ENCODE data around the gene OR2V2. TPM values are rescaled to one million over a fixed set of nuclear protein-coding genes. Genes with fewer than 3 reads are reported as not detected.
A peak's percentile ranks its signal among the peaks of the same experiment; 100 is the strongest.
"Not testable (repeated sequence)": the region's sequence is repeated elsewhere in the genome, so short reads cannot be mapped to it uniquely, and the experiment has no call there.

Gene OR2V2
- total RNA-seq, 6 experiments from 2014 or later = not detected

DNA sequence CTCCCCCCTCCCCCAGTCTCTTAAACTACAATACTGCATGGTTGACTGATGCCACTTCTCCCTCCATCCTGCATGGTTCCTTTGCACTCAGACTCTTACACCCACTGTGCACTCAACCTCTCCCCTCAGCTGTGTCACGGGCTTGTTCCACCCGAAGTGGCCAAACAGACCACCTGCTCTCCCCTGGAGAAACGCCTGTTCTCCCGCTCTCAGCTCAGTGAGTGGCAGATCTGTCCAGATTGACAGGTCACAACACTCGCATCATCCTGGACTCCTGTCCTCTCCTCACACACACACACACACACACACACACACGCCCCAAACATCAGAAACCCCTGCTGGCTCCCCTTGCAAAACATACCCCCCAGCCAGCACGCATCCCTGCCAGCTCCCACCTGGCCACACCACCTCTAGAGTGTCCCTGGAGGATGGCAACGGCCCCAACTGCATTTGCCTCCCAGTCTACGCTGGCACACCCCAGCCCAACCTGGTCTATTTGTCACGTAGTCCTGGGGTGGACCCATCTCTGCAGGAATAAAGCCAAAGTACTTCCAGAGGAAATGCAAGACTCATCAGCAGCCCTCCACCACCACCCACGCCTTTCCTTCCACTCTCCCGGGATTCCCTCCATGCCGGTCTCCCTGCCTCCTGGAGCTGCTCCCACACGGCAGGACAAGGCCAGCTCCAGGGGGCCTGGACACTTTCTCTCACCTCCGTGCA lies 19.3 kb upstream of the OR2V2 start:
- TF ChIP-seq POLR2A (IDR thresholded peaks at IDR 0.05) = no peak
- TF ChIP-seq, protein P1, sequence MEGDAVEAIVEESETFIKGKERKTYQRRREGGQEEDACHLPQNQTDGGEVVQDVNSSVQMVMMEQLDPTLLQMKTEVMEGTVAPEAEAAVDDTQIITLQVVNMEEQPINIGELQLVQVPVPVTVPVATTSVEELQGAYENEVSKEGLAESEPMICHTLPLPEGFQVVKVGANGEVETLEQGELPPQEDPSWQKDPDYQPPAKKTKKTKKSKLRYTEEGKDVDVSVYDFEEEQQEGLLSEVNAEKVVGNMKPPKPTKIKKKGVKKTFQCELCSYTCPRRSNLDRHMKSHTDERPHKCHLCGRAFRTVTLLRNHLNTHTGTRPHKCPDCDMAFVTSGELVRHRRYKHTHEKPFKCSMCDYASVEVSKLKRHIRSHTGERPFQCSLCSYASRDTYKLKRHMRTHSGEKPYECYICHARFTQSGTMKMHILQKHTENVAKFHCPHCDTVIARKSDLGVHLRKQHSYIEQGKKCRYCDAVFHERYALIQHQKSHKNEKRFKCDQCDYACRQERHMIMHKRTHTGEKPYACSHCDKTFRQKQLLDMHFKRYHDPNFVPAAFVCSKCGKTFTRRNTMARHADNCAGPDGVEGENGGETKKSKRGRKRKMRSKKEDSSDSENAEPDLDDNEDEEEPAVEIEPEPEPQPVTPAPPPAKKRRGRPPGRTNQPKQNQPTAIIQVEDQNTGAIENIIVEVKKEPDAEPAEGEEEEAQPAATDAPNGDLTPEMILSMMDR (IDR thresholded peaks at IDR 0.05) = no peak
- no peak for DNase-seq
- intact Hi-C loops (cut with DNase I) = no loop called here

DNA sequence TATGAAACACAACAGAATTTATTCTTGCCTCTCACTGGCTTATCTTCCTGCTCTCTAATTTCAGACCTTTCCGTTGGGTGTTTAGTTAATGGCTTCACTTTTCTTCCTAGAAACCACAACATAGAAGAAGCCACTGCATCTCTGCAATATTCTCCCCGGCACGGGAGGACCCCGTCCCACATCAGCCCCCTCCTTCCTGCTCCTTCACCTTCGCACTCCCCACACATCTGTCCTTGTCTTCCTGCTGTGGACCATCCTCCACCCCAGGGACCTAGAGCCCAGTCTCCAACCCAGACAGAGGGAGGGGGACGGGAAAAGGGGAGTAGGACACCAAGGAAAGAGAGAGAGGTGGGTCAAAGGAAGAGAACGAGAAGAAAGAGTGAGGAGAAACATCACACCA lies 17.8 kb upstream of the OR2V2 start:
- WGBS (ENCODE audit: insufficient coverage, low coverage, low lambda C conversion rate, missing lambda C conversion rate) = 33% methylated on average over 7 of the region's 7 CpGs

More for the DNA sequence above, 19.3 kb upstream of the OR2V2 start:
- Histone ChIP-seq H3K4me1 (no peaks in the 10 kb centered on the region), H3K27me3 (no peaks in the 10 kb centered on the region), H3K36me3 (no peaks in the 10 kb centered on the region), H3K9me3 (no peaks in the 10 kb centered on the region), H3K27ac (no peak overlapping the region), H3K4me3 (no peak overlapping the region)
- peak in 1 of 4 donors; percentile 9 for ATAC-seq
- 52% methylated on average over 11 of the region's 15 CpGs for WGBS (ENCODE audit: insufficient coverage, low coverage, low lambda C conversion rate, missing lambda C conversion rate)

DNA sequence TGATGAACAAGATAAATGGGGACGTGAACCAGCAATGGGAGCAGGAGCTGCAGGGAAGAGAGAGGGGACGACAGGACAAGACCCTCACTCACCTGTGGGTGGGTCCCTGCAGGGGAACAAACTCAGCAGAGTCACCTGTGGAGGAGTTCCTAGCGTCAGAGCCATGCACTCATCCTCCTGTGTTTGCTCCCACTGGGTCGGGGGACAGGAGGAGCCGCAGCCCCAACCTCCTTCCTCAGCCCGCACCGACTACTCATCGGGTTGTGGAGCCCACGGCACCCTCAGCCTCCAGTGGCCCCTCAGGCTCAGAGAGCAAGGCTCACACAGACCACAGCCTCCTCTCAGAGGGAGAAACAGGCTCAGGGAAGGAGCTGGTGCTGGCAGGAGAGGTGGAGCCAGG lies 17.3 kb upstream of the OR2V2 start:
- H3K4me3 ChIP-seq; H3K27me3 ChIP-seq; H3K27ac ChIP-seq; intact Hi-C loops (cut with DNase I); H3K36me3 ChIP-seq; H3K9me3 ChIP-seq; ATAC-seq; DNase-seq: not testable (repeated sequence)
- peaks cover 0 to 14% (median 0%) of the 10 kb centered on the region in 4 donors for H3K4me1 ChIP-seq
- WGBS (ENCODE audit: insufficient coverage, low coverage, low lambda C conversion rate, missing lambda C conversion rate) = 19% methylated on average over 4 of the region's 9 CpGs

More for the DNA sequence above, 17.8 kb upstream of the OR2V2 start:
- peaks cover 0 to 10% (median 0%) of the 10 kb centered on the region in 4 donors for H3K4me1 ChIP-seq
- no peak for ATAC-seq
- no peaks in the 10 kb centered on the region for H3K27me3 ChIP-seq
- no peak overlapping the region for H3K4me3 ChIP-seq
- H3K27ac ChIP-seq = no peak overlapping the region
- no peak for DNase-seq
- TF ChIP-seq, protein P1 (IDR thresholded peaks at IDR 0.05) = no peak
- no peak for TF ChIP-seq POLR2A (IDR thresholded peaks at IDR 0.05)
- intact Hi-C loops (cut with DNase I) = no loop called here
- no peaks in the 10 kb centered on the region for H3K36me3 ChIP-seq
- H3K9me3 ChIP-seq = no peaks in the 10 kb centered on the region

DNA sequence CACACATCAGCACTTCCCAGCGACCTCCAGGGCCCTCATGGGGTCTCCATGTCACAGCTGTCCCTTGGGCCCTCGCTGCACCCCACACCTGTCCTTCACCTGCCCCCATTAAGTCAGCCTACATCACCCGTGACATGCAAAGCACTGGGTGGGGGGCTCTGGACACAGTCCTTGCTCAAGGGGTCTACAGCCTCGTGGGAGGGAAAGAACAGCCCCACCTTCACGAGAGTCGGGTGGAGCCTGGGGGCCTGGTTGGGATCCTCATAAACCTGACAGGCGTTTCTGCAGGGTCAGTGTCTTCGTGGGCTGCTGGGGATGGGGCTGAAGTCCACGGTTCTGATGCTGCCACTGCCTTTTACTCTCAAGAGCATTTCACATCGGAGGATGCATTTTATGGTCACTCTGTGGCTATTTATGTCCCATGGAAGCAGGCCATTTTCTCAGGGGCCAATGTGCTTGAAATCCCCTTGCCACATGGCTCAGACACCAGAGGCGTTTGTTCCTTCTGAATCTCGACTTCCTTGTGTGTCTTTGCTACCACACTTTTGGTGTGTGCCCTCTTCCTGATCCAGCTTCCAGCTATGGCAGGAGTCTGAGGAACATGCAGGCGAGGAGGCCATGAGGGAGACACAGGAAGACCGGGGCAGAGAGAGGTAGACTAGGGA lies 16.4 kb upstream of the OR2V2 start, which contains the start of gene OR2V1:
OR2V1 (minus strand) TSS at position 338 of the 665 bp plus-strand sequence. CDS start 5,865 bp downstream, outside the sequence.
- ATAC-seq (no peak), DNase-seq (no peak)
- Histone ChIP-seq H3K4me3 (no peak within 1 kb of the TSS), H3K4me1 (peaks cover 0 to 14% (median 0%) of the 10 kb centered on the region in 4 donors), H3K27me3 (no peaks in the 10 kb centered on the region), H3K9me3 (no peaks in the 10 kb centered on the region), H3K36me3 (no peaks in the 10 kb centered on the region), H3K27ac (no peak within 1 kb of the TSS)
- intact Hi-C loops (cut with DNase I) = no loop called here
- TF ChIP-seq, protein P1 (IDR thresholded peaks at IDR 0.05) = no peak
- TF ChIP-seq POLR2A (IDR thresholded peaks at IDR 0.05) = no peak
- WGBS (ENCODE audit: insufficient coverage, low coverage, low lambda C conversion rate, missing lambda C conversion rate) = 43% methylated on average over 2 of the region's 14 CpGs

DNA sequence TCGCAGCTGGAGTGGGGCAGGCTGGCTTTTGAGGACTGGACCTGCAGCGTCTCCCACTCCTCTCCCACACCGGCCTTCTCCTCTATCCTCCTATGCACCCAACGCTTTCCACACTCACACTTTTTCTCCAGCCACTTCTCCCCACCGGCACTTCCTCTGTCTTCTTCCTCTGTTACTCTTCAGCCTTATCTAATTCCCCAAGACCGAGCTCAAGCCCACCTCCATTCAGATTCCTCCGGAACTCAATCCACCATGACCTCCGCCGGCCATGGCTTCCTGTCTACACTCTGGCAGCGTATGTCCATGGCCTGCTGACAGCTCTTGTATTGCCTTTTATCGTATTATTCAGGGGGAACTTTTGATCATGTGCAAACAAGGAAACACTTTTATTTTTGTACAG lies 15.9 kb upstream of the OR2V2 start:
- Histone ChIP-seq H3K27ac (no peak overlapping the region), H3K9me3 (no peaks in the 10 kb centered on the region), H3K4me1 (peaks cover 0 to 14% (median 0%) of the 10 kb centered on the region in 4 donors), H3K4me3 (no peak overlapping the region), H3K36me3 (no peaks in the 10 kb centered on the region), H3K27me3 (no peaks in the 10 kb centered on the region)
- 54% methylated on average over 8 of the region's 11 CpGs for WGBS (ENCODE audit: insufficient coverage, low coverage, low lambda C conversion rate, missing lambda C conversion rate)
- ATAC-seq (peak in 1 of 4 donors; percentile 36), DNase-seq (no peak)
- intact Hi-C loops (cut with DNase I) = no loop called here
- TF ChIP-seq, protein P1 (IDR thresholded peaks at IDR 0.05) = no peak
- no peak for TF ChIP-seq POLR2A (IDR thresholded peaks at IDR 0.05)

Measured in right lobe of liver (tissue), 6 donors.